ENCODE results near the gene RREB1.

- no peak for TF ChIP-seq POLR2A (IDR thresholded peaks at IDR 0.05)
- TF ChIP-seq, protein P1, sequence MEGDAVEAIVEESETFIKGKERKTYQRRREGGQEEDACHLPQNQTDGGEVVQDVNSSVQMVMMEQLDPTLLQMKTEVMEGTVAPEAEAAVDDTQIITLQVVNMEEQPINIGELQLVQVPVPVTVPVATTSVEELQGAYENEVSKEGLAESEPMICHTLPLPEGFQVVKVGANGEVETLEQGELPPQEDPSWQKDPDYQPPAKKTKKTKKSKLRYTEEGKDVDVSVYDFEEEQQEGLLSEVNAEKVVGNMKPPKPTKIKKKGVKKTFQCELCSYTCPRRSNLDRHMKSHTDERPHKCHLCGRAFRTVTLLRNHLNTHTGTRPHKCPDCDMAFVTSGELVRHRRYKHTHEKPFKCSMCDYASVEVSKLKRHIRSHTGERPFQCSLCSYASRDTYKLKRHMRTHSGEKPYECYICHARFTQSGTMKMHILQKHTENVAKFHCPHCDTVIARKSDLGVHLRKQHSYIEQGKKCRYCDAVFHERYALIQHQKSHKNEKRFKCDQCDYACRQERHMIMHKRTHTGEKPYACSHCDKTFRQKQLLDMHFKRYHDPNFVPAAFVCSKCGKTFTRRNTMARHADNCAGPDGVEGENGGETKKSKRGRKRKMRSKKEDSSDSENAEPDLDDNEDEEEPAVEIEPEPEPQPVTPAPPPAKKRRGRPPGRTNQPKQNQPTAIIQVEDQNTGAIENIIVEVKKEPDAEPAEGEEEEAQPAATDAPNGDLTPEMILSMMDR (IDR thresholded peaks at IDR 0.05): no peak
These were observed 3.4 kb downstream of the RREB1 start for GRCh38 chr6:7111095-7111690.

Data from lower leg skin (tissue), 3 donors.